ENCODE measurements around the gene R3HDM2.

The R3HDM2 gene

GRCh38 chr12:57240926-57241401 is 189.9 kb downstream of the R3HDM2 start:
- TF ChIP-seq CTCF (conservative IDR thresholded peaks at IDR 0.05; ENCODE audit: low read length), result no peak; the same call in 1 of the 2 replicates
- no peak for DNase-seq (ENCODE audit: low read depth)
- peak overlapping the region; percentile 86 for H3K4me3 ChIP-seq (ENCODE audit: low read length)

- H3K4me3 ChIP-seq (ENCODE audit: low read length), result peak overlapping the region; percentile 86
- peak; percentile 69 for DNase-seq (ENCODE audit: low read depth)
- peak; percentile 16; the same call in 1 of the 2 replicates for TF ChIP-seq CTCF (conservative IDR thresholded peaks at IDR 0.05; ENCODE audit: low read length)
These were observed 190.5 kb downstream of the R3HDM2 start for GRCh38 chr12:57240066-57240921.

GRCh38 chr12:57239587-57240065 is 191.2 kb downstream of the R3HDM2 start:
- no peak for TF ChIP-seq CTCF (conservative IDR thresholded peaks at IDR 0.05; ENCODE audit: low read length)
- peak overlapping the region; percentile 86 for H3K4me3 ChIP-seq (ENCODE audit: low read length)
- no peak for DNase-seq (ENCODE audit: low read depth)

GRCh38 chr12:57238854-57239554 is 191.8 kb downstream of the R3HDM2 start:
- DNase-seq (ENCODE audit: low read depth), result peak; percentile 88
- peak overlapping the region; percentile 86 for H3K4me3 ChIP-seq (ENCODE audit: low read length)
- peak; percentile 100 for TF ChIP-seq CTCF (conservative IDR thresholded peaks at IDR 0.05; ENCODE audit: low read length)

GRCh38 chr12:57237932-57238853 is 192.7 kb downstream of the R3HDM2 start:
- no peak for DNase-seq (ENCODE audit: low read depth)
- no peak for TF ChIP-seq CTCF (conservative IDR thresholded peaks at IDR 0.05; ENCODE audit: low read length)

GRCh38 chr12:57237596-57237931 is 193.3 kb downstream of the R3HDM2 start:
- TF ChIP-seq CTCF (conservative IDR thresholded peaks at IDR 0.05; ENCODE audit: low read length), result no peak
- H3K4me3 ChIP-seq (ENCODE audit: low read length), result no peak overlapping the region
- no peak for DNase-seq (ENCODE audit: low read depth)

More at GRCh38 chr12:57237932-57238853, 192.7 kb downstream of the R3HDM2 start:
- H3K4me3 ChIP-seq (ENCODE audit: low read length), result peak overlapping the region; percentile 54

Data from AG10803 (cell line).